ENCODE data around the gene DTX3. TPM values are rescaled to one million over a fixed set of nuclear protein-coding genes. Genes with fewer than 3 reads are reported as not detected.

Gene DTX3
- total RNA-seq, 4 donors from 2014 or later = 4.2 to 15.7 (median 11.5) TPM

- Histone ChIP-seq H3K27ac (no peak overlapping the region), H3K4me1 (peaks cover 0 to 35% (median 3%) of the 10 kb centered on the region in 4 donors), H3K27me3 (no peaks in the 10 kb centered on the region), H3K36me3 (peaks cover 0 to 9% (median 0%) of the 10 kb centered on the region in 3 donors), H3K9me3 (no peaks in the 10 kb centered on the region), H3K4me3 (no peak overlapping the region)
- no peak for DNase-seq
- no peak for TF ChIP-seq POLR2A (IDR thresholded peaks at IDR 0.05)
- TF ChIP-seq, protein P1, sequence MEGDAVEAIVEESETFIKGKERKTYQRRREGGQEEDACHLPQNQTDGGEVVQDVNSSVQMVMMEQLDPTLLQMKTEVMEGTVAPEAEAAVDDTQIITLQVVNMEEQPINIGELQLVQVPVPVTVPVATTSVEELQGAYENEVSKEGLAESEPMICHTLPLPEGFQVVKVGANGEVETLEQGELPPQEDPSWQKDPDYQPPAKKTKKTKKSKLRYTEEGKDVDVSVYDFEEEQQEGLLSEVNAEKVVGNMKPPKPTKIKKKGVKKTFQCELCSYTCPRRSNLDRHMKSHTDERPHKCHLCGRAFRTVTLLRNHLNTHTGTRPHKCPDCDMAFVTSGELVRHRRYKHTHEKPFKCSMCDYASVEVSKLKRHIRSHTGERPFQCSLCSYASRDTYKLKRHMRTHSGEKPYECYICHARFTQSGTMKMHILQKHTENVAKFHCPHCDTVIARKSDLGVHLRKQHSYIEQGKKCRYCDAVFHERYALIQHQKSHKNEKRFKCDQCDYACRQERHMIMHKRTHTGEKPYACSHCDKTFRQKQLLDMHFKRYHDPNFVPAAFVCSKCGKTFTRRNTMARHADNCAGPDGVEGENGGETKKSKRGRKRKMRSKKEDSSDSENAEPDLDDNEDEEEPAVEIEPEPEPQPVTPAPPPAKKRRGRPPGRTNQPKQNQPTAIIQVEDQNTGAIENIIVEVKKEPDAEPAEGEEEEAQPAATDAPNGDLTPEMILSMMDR (IDR thresholded peaks at IDR 0.05) = no peak
Observed at GRCh38 chr12:57606399-57606798, 1.8 kb downstream of the DTX3 start.

DNA sequence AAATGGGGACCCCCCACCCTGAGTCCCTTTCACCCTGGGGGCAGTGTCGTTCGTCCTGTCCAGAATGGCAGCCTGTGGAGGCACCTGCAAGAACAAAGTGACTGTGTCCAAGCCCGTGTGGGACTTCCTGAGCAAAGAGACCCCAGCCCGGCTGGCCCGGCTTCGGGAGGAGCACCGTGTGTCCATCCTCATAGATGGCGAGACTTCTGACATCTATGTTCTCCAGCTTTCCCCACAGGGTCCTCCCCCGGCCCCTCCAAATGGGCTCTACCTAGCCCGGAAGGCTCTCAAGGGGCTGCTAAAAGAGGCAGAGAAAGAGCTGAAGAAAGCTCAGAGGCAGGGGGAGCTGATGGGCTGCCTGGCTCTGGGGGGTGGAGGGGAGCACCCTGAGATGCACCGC is 2.2 kb downstream of the DTX3 start:
- H3K4me3 ChIP-seq = no peak overlapping the region
- DNase-seq = no peak
- H3K4me1 ChIP-seq = peaks cover 0 to 40% (median 7%) of the 10 kb centered on the region in 4 donors
- no peaks in the 10 kb centered on the region for H3K9me3 ChIP-seq
- peaks cover 0 to 5% (median 0%) of the 10 kb centered on the region in 3 donors for H3K36me3 ChIP-seq
- no peak overlapping the region for H3K27ac ChIP-seq
- TF ChIP-seq, protein P1 (IDR thresholded peaks at IDR 0.05) = no peak
- no peak for TF ChIP-seq POLR2A (IDR thresholded peaks at IDR 0.05)
- H3K27me3 ChIP-seq = no peaks in the 10 kb centered on the region

GRCh38 chr12:57607958-57608663 is 3.5 kb downstream of the DTX3 start:
- Histone ChIP-seq H3K4me1 (peaks cover 0 to 38% (median 8%) of the 10 kb centered on the region in 4 donors), H3K9me3 (no peaks in the 10 kb centered on the region), H3K4me3 (no peak overlapping the region), H3K27ac (no peak overlapping the region), H3K36me3 (no peaks in the 10 kb centered on the region), H3K27me3 (no peaks in the 10 kb centered on the region)
- no peak for DNase-seq
- no peak for TF ChIP-seq POLR2A (IDR thresholded peaks at IDR 0.05)
- TF ChIP-seq, protein P1 (IDR thresholded peaks at IDR 0.05) = no peak

- no peaks in the 10 kb centered on the region for H3K9me3 ChIP-seq
- no peaks in the 10 kb centered on the region for H3K36me3 ChIP-seq
- no peak for DNase-seq
- no peak for TF ChIP-seq POLR2A (IDR thresholded peaks at IDR 0.05)
- TF ChIP-seq, protein P1 (IDR thresholded peaks at IDR 0.05) = no peak
- no peak overlapping the region for H3K4me3 ChIP-seq
- peaks cover 0 to 28% (median 10%) of the 10 kb centered on the region in 4 donors for H3K4me1 ChIP-seq
- peak overlapping the region in 2 of 4 donors; percentile 79 to 87 for H3K27ac ChIP-seq
- H3K27me3 ChIP-seq = no peaks in the 10 kb centered on the region
Observed at GRCh38 chr12:57609101-57609780, 4.6 kb downstream of the DTX3 start.

GRCh38 chr12:57609781-57610553 is 5.3 kb downstream of the DTX3 start:
- Histone ChIP-seq H3K36me3 (no peaks in the 10 kb centered on the region), H3K4me1 (peaks cover 0 to 22% (median 11%) of the 10 kb centered on the region in 4 donors), H3K27ac (peak overlapping the region; percentile 43 to 87 (median 63)), H3K4me3 (peak overlapping the region; percentile 14 to 66 (median 61)), H3K9me3 (no peaks in the 10 kb centered on the region), H3K27me3 (no peaks in the 10 kb centered on the region)
- TF ChIP-seq POLR2A (IDR thresholded peaks at IDR 0.05) = no peak
- TF ChIP-seq, protein P1 (IDR thresholded peaks at IDR 0.05) = no peak
- DNase-seq = no peak
